ENCODE measurements around the gene YWHAB. TPM values are rescaled to one million over a fixed set of nuclear protein-coding genes. Genes with fewer than 3 reads are reported as not detected.

The YWHAB gene
- total RNA-seq (100 to 1,000 TPM; 106 to 127 TPM), polyA plus RNA-seq (ENCODE audit: insufficient read depth, low read depth, low replicate concordance) (125 TPM)
- long read RNA-seq, donor 1, transcript YWHAB-202 (7 exons, 3,109 nt) = minor isoform, 8 of 218 reads
- long read RNA-seq, donor 1, transcript YWHAB-201 (6 exons, 3,049 nt) = major isoform, 128 of 218 reads
- long read RNA-seq, donor 1, partial matches to known transcripts = 82 of 218 reads
- long read RNA-seq, donor 1, other reads (novel, unspliced or antisense) = 0 of 218 reads
- long read RNA-seq, donor 2, transcript YWHAB-201 (6 exons, 3,049 nt) = major isoform, 57 of 343 reads
- long read RNA-seq, donor 2, transcript YWHAB-202 (7 exons, 3,109 nt) = minor isoform, 9 of 343 reads
- long read RNA-seq, donor 2, partial matches to known transcripts = 276 of 343 reads
- long read RNA-seq, donor 2, other reads (novel, unspliced or antisense) = 0 of 343 reads

GRCh38 chr20:44885392-44886265, at the start of gene YWHAB:
TSS of gene YWHAB (plus strand) at chr20:44885705. CDS start at chr20:44901534, 15,829 bp downstream.
- H3K27ac ChIP-seq = peak within 1 kb of the TSS; percentile 95
- no peaks in the 10 kb centered on the region for H3K36me3 ChIP-seq (ENCODE audit: low read depth, missing control alignments)
- WGBS, 2 donors = 1 to 2% methylated on average over 34 to 57 of the region's 88 CpGs
- TF ChIP-seq, protein P1, sequence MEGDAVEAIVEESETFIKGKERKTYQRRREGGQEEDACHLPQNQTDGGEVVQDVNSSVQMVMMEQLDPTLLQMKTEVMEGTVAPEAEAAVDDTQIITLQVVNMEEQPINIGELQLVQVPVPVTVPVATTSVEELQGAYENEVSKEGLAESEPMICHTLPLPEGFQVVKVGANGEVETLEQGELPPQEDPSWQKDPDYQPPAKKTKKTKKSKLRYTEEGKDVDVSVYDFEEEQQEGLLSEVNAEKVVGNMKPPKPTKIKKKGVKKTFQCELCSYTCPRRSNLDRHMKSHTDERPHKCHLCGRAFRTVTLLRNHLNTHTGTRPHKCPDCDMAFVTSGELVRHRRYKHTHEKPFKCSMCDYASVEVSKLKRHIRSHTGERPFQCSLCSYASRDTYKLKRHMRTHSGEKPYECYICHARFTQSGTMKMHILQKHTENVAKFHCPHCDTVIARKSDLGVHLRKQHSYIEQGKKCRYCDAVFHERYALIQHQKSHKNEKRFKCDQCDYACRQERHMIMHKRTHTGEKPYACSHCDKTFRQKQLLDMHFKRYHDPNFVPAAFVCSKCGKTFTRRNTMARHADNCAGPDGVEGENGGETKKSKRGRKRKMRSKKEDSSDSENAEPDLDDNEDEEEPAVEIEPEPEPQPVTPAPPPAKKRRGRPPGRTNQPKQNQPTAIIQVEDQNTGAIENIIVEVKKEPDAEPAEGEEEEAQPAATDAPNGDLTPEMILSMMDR (IDR thresholded peaks at IDR 0.05) = peak in 1 of 3 experiments; percentile 25
- peak; percentile 41 for TF ChIP-seq POLR2A (IDR thresholded peaks at IDR 0.05)
- H3K9me3 ChIP-seq = no peaks in the 10 kb centered on the region
- peaks cover 23% of the 10 kb centered on the region for H3K4me1 ChIP-seq
- intact Hi-C loops (cut with DNase I; ENCODE audit: low total_unique reads) = no loop called here
- peak; percentile 98 for DNase-seq
- H3K4me3 ChIP-seq = peak within 1 kb of the TSS; percentile 96
- H3K27me3 ChIP-seq = no peaks in the 10 kb centered on the region

DNA sequence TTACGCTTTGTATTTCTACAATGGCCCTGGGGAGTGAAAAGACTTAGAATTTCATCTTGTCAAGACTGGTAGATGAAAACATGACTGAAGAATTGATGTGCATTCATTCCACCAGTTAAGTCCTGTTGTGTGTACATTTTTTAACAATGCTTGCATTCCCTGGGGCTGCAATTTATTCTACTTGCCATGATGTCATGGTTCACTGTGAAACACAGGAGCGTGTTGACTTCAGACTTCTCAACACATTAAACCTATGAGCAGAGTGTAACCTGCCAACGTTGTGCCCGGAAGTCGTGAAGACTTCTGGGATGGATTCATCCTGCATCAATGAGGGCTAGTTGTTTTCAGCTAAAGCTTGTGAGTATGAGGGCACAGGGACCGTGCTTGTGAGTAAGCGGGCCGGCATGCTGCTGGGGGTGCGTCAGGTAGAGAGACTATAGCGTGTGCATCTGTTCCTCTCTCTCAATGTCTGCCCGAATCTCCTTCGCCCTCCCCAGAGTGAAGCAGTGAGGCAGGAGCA, 48.8 kb upstream of the YWHAB start:
- Histone ChIP-seq H3K4me3 (no peak overlapping the region), H3K36me3 (ENCODE audit: low read depth, missing control alignments) (no peaks in the 10 kb centered on the region), H3K27ac (no peak overlapping the region), H3K4me1 (no peaks in the 10 kb centered on the region), H3K27me3 (no peaks in the 10 kb centered on the region), H3K9me3 (no peaks in the 10 kb centered on the region)
- no peak for DNase-seq
- TF ChIP-seq POLR2A (IDR thresholded peaks at IDR 0.05) = no peak
- TF ChIP-seq, protein P1 (IDR thresholded peaks at IDR 0.05) = no peak
- WGBS, 2 donors = 96 to 97% methylated on average over 11 to 12 of the region's 12 CpGs
- intact Hi-C loops (cut with DNase I; ENCODE audit: low total_unique reads) = no loop called here

GRCh38 chr20:44837946-44838345, 47.6 kb upstream of the YWHAB start:
- no peaks in the 10 kb centered on the region for H3K36me3 ChIP-seq (ENCODE audit: low read depth, missing control alignments)
- WGBS, 2 donors = 57 to 79% methylated on average over 2 to 3 of the region's 3 CpGs
- no peaks in the 10 kb centered on the region for H3K9me3 ChIP-seq
- intact Hi-C loops (cut with DNase I; ENCODE audit: low total_unique reads) = no loop called here
- peak; percentile 48 for DNase-seq
- no peaks in the 10 kb centered on the region for H3K27me3 ChIP-seq
- no peaks in the 10 kb centered on the region for H3K4me1 ChIP-seq
- no peak overlapping the region for H3K4me3 ChIP-seq
- TF ChIP-seq, protein P1 (IDR thresholded peaks at IDR 0.05) = no peak
- no peak for TF ChIP-seq POLR2A (IDR thresholded peaks at IDR 0.05)
- H3K27ac ChIP-seq = no peak overlapping the region

- no peaks in the 10 kb centered on the region for H3K36me3 ChIP-seq (ENCODE audit: low read depth, missing control alignments)
- TF ChIP-seq, protein P1 (IDR thresholded peaks at IDR 0.05) = no peak
- TF ChIP-seq POLR2A (IDR thresholded peaks at IDR 0.05) = no peak
- DNase-seq = no peak
- intact Hi-C loops (cut with DNase I; ENCODE audit: low total_unique reads) = no loop called here
- no peaks in the 10 kb centered on the region for H3K4me1 ChIP-seq
- no peak overlapping the region for H3K4me3 ChIP-seq
- H3K9me3 ChIP-seq = no peaks in the 10 kb centered on the region
- no peak overlapping the region for H3K27ac ChIP-seq
- no peaks in the 10 kb centered on the region for H3K27me3 ChIP-seq
- WGBS, 2 donors = 73 to 100% methylated on average over 1 of the region's 1 CpG
Measured at GRCh38 chr20:44838521-44838920, 47.0 kb upstream of the YWHAB start.

All from testis (tissue), 5 donors.